Tongue (tissue), 2 donors: ENCODE results near the gene MAGOHB. TPM values are rescaled to one million over a fixed set of nuclear protein-coding genes. Genes with fewer than 3 reads are reported as not detected.

ENCODE experiments used
- DNase-seq: peaks from one replicate; pipeline ENCODE4 v3.0.0-alpha.2; 2015
- total RNA-seq: library from RNA; depleted of rRNA; stranded (reverse); fragments of >200 nt; gene quantifications from one replicate; pipeline ENCODE4 v1.2.3, GENCODE V29; 2014

Gene MAGOHB
- total RNA-seq, 1 donor from 2014 or later, result 25.5 TPM

DNA sequence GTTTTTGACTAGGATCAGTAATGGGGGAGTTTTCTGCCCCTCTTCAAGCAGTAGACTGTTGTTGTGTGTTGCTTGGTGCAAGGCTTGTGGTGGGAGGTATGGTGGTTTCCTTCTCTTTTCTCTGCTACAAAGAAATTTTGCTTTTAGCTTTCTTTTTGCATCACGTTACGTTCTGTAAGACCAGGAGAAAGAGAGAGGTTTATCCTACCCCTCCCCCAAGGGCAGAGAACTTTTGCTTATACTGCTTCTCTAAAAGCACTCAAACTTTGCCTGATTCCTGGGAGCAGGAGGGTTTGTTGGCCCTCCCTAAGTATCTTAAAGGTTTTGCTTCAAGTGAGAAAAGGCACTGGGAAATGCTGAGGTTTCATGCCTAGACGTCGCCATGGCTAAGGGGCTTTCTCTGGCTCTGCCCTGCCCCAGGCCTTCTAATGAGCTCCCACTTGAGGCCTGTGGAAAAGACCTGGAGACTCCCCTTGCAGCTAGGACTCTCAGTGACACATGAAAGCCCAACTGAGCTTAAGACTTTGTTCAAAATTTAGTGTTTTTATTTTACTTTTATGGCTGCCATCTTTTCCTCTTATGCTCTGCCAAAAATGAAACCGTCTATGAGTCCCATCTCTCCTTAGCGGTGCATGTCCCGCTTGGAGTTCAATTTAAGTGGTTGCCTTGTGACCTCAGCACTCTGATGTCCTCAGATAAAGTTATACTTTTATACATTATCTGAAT is 58.5 kb downstream of the MAGOHB start:
- no peak for DNase-seq

DNA sequence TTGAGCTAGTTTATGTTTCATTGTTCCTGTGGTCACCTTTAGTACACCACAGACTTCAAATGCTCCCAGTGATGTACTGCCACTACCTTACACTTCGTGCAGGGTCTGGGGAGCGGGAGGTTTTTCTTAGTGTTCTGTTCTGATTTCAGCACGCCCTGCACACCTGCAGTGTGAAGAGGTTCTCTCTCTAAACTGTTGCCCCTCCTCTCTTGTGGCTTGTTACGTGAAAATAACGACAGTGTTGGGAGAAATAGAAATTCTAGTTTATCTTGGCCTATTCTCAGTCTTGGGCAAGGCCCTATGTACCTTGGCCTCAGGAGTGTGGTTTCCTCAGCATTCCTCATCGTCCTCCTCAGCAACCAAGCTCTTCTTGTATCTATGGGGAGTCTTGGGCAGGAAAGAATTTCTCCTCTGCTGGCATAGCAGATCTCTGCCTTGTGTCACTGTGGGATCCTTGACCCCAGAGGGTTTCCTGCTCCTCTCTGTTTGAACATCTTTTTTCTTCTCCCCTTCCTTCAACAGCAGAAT is 59.1 kb downstream of the MAGOHB start:
- DNase-seq, result no peak

Other genes starting within 250 kb of the MAGOHB start
- gene KLRK1, start 223.6 kb downstream of the MAGOHB start, total RNA-seq, result 1.7 TPM
- not detected for gene KLRC4, start 203.9 kb downstream of the MAGOHB start, total RNA-seq
- gene KLRC3, start 193.0 kb downstream of the MAGOHB start, total RNA-seq, result 0.41 TPM
- gene KLRC2, start 177.6 kb downstream of the MAGOHB start, total RNA-seq, result not detected
- gene KLRC1, start 160.2 kb downstream of the MAGOHB start, total RNA-seq, result 0.72 TPM
- 1.2 TPM for gene EIF2S3B, start 107.7 kb downstream of the MAGOHB start, total RNA-seq
- 1.7 TPM for gene STYK1, start 60.4 kb upstream of the MAGOHB start, total RNA-seq
- 454 TPM for gene YBX3, start 109.7 kb upstream of the MAGOHB start, total RNA-seq
- gene TAS2R7, start 189.0 kb upstream of the MAGOHB start, total RNA-seq, result not detected
- not detected for gene TAS2R8, start 193.7 kb upstream of the MAGOHB start, total RNA-seq
- gene TAS2R9, start 196.6 kb upstream of the MAGOHB start, total RNA-seq, result not detected
- 2.8 TPM for gene TAS2R10, start 212.7 kb upstream of the MAGOHB start, total RNA-seq
- 19.3 TPM for gene PRR4, start 235.9 kb upstream of the MAGOHB start, total RNA-seq